Kidney epithelial cell (primary cell): ENCODE results near the gene DUSP22. TPM values are rescaled to one million over a fixed set of nuclear protein-coding genes. Genes with fewer than 3 reads are reported as not detected.
"Not testable (repeated sequence)": the region's sequence is repeated elsewhere in the genome, so short reads cannot be mapped to it uniquely, and the experiment has no call there.

Experiments
- DNase-seq: peaks from one replicate; pipeline ENCODE4 v3.0.0-alpha.2; 2010; ENCODE audit warnings: low read depth
- H3K27me3 ChIP-seq: 2 replicates; pipeline ENCODE4 v1.6.0; 2011; ENCODE audit warnings: low read length; ENCODE audit not compliant: control insufficient read depth, insufficient read depth
- H3K36me3 ChIP-seq: 2 replicates; pipeline ENCODE4 v1.5.1; 2011; ENCODE audit warnings: low read length; ENCODE audit not compliant: control insufficient read depth, insufficient read depth
- H3K4me3 ChIP-seq: 2 replicates; pipeline ENCODE4 v1.5.1; 2011; ENCODE audit warnings: low read depth, mild to moderate bottlenecking, control low read depth, low read length
- CTCF ChIP-seq: IDR thresholded peaks from 2 replicates; pipeline ENCODE4 v1.5.1; 2011; ENCODE audit warnings: mild to moderate bottlenecking, moderate library complexity, low read length, control low read depth, inconsistent platforms; ENCODE audit not compliant: insufficient read depth, poor library complexity, severe bottlenecking
- total RNA-seq: library from RNA; depleted of rRNA; stranded (reverse); fragments of >200 nt; gene quantifications from 2 replicates; pipeline ENCODE4 v1.2.3, GENCODE V29; 2015

The DUSP22 gene
- total RNA-seq, 1 donor from 2014 or later, result 35.9 TPM

- Histone ChIP-seq H3K27me3 (no peaks in the 10 kb centered on the region), H3K36me3 (no peaks in the 10 kb centered on the region), H3K4me3 (no peak overlapping the region)
- no peak for DNase-seq
- no peak for TF ChIP-seq CTCF
Measured at GRCh38 chr6:285030-285771, 7.1 kb upstream of the DUSP22 start.

DNA sequence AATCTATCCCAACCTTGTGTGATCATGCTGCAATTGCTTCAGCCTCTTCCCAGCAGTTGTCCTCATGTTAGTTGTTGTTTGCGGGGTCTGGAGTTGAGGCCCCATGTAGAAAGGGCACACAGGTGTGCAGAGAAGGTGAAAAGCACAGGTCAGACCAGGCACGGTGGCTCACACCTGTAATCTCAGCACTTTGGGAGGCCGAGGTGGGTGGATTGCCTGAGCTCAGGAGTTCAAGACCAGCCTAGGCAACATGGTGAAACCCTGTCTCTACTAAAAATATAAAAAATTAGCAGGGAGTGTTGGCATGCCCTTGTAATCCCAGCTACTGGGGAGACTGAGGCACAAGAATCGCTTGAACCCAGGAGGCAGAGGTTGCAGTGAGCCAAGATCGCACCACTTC lies 6.4 kb upstream of the DUSP22 start:
- DNase-seq, H3K27me3 ChIP-seq, H3K4me3 ChIP-seq, H3K36me3 ChIP-seq: not testable (repeated sequence)

- Histone ChIP-seq H3K27me3 (no peaks in the 10 kb centered on the region), H3K4me3 (no peak overlapping the region), H3K36me3 (no peaks in the 10 kb centered on the region)
- no peak for DNase-seq
- no peak for TF ChIP-seq CTCF
Measured at GRCh38 chr6:286681-287488, 5.4 kb upstream of the DUSP22 start.

DNA sequence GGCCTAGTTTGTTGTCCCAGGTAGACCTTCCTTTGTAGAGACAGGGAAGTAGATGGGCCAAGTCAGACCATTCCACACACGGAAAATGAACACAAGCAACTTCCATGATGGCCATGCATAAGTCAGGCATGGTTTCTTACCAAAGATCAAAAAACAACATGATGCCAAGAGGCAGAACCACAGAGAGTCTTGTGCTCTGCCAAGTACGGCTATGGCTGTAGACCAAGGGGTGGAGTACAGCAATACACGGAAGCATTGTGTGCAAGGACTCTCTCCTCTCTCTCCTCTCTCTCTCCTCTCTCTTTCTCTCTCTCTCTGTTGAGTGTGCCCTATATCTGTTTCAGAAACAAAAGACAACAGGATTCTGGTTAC lies 4.8 kb upstream of the DUSP22 start:
- Histone ChIP-seq H3K36me3 (no peaks in the 10 kb centered on the region), H3K4me3 (no peak overlapping the region)
- TF ChIP-seq CTCF, result no peak

DNA sequence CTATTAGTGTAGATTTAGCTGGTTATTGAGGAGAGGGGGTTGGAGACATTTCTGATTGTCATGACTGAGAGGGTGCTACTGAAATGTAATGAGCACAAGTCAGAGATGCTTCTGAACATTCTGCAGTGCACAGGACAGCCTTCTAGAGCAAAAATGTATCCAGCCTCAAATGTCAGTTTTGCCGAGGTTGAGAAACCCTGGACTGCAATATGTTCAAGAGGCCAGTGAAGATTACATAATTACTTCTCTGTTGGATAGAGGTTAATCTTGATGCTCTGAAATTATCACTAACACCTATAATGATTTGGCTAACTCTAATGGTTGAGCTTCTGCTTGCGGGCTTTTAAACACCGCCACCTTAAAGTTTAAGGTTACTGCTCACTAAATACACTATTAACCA lies 3.4 kb upstream of the DUSP22 start:
- no peaks in the 10 kb centered on the region for H3K27me3 ChIP-seq
- H3K4me3 ChIP-seq, result no peak overlapping the region
- H3K36me3 ChIP-seq, result no peaks in the 10 kb centered on the region
- no peak for DNase-seq
- TF ChIP-seq CTCF, result no peak

More for the DNA sequence above, 4.8 kb upstream of the DUSP22 start:
- no peak for DNase-seq
- H3K27me3 ChIP-seq, result no peaks in the 10 kb centered on the region

- H3K4me3 ChIP-seq, result no peak overlapping the region
- DNase-seq, result no peak
- H3K27me3 ChIP-seq, result no peaks in the 10 kb centered on the region
- no peak for TF ChIP-seq CTCF
- H3K36me3 ChIP-seq, result no peaks in the 10 kb centered on the region
Measured at GRCh38 chr6:290111-290922, 2.0 kb upstream of the DUSP22 start.
